GM12891 (cell line): ENCODE measurements around the gene TMEM41A.

Experiments used
- PAX5 ChIP-seq: IDR thresholded peaks from 2 replicates; pipeline ENCODE4 v1.6.1; 2011; ENCODE audit warnings: low read length, moderate library complexity, mild to moderate bottlenecking; ENCODE audit not compliant: insufficient read depth, severe bottlenecking
- POLR2A ChIP-seq: IDR thresholded peaks from 2 replicates; pipeline ENCODE4 v1.6.1; 2011; ENCODE audit warnings: low read depth, low read length, control low read depth
- POLR2AphosphoS5 ChIP-seq: IDR thresholded peaks from 2 replicates; pipeline ENCODE4 v1.6.1; 2011; ENCODE audit warnings: low read depth, low read length, control low read depth
- POU2F2 ChIP-seq: IDR thresholded peaks from 2 replicates; pipeline ENCODE4 v1.6.1; 2011; ENCODE audit warnings: low read depth, mild to moderate bottlenecking, control low read depth, low read length, moderate library complexity
- SPI1 ChIP-seq: IDR thresholded peaks from 2 replicates; pipeline ENCODE4 v1.6.1; 2011; ENCODE audit warnings: low read depth, low read length, control low read depth
- TAF1 ChIP-seq: IDR thresholded peaks from 2 replicates; pipeline ENCODE4 v1.6.1; 2011; ENCODE audit warnings: low read depth, low read length, control low read depth

DNA sequence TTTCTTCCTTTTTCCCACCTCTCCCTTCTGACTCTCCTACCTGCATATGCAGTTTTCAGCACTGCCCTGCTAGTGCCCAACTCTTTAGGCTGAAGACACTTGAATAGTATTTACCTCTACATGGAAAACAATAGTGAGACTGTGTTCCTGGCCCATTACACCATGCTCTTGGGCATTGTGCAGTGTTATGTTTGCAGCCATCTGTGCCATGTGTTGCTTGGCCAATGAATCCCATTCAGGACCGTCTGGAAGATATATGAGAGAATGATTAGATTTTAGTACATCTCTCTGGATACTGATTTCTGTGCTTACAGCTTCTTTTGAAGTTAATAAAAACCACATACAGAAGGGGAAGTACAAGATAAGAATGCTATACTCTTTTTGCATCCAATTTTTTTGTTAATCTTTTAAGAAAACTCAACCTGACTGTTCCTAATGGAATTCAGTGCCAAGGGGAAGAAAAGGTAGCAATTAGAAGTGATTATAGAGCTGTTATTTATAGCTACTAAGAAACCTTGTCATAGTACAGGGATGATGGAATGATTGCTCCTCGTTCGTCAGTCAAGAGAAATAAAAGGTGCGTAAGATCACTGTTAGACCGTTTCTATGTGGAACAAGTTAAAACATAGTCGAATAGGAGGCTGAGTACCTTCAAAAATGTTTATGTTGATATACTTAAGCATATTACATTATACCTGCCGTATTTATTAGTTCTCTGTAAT is 58.9 kb downstream of the TMEM41A start:
- TF ChIP-seq POLR2A (no peak), POLR2AphosphoS5 (no peak), PAX5 (no peak), SPI1 (no peak), TAF1 (no peak), POU2F2 (no peak)
